Osteoblast (primary cell): ENCODE measurements around the gene AKT3. TPM values are rescaled to one million over a fixed set of nuclear protein-coding genes. Genes with fewer than 3 reads are reported as not detected.
A peak's percentile ranks its signal among the peaks of the same experiment; 100 is the strongest.

Experiments used
- DNase-seq: peaks from one replicate; pipeline ENCODE4 v3.0.0; 2011; ENCODE audit warnings: low spot score, mixed read lengths; ENCODE audit not compliant: insufficient read length; ENCODE audit errors: missing footprints
- H2AFZ ChIP-seq: 2 replicates; pipeline ENCODE4 v1.6.0; 2011; ENCODE audit warnings: mild to moderate bottlenecking, low read length
- H3K27ac ChIP-seq: 2 replicates; pipeline ENCODE4 v1.5.1; 2011; ENCODE audit warnings: mild to moderate bottlenecking, low read depth, low read length, moderate library complexity
- H3K27me3 ChIP-seq: 2 replicates; pipeline ENCODE4 v1.6.0; 2012; ENCODE audit warnings: mild to moderate bottlenecking, control low read depth, inconsistent platforms, low read length, moderate library complexity; ENCODE audit not compliant: insufficient read depth
- H3K36me3 ChIP-seq: 2 replicates; pipeline ENCODE4 v1.5.1; 2011; ENCODE audit warnings: mild to moderate bottlenecking, low read length, control low read depth, moderate library complexity; ENCODE audit not compliant: insufficient read depth
- H3K4me1 ChIP-seq: 2 replicates; pipeline ENCODE4 v1.5.1; 2011; ENCODE audit warnings: mild to moderate bottlenecking, low read length, control low read depth, moderate library complexity; ENCODE audit not compliant: insufficient read depth
- H3K4me2 ChIP-seq: 2 replicates; pipeline ENCODE4 v1.6.0; 2011; ENCODE audit warnings: mild to moderate bottlenecking, low read length; ENCODE audit not compliant: insufficient read depth
- H3K4me3 ChIP-seq: fragments of 200-600 bp; sonication (generic); 3 replicates; pipeline ENCODE4 v1.5.1; 2012; ENCODE audit warnings: mild to moderate bottlenecking, low read length, inconsistent platforms; ENCODE audit not compliant: insufficient read depth
- H3K79me2 ChIP-seq: 2 replicates; pipeline ENCODE4 v1.6.0; 2012; ENCODE audit warnings: mild to moderate bottlenecking, low read length, control low read depth, inconsistent platforms; ENCODE audit not compliant: insufficient read depth
- H3K9me3 ChIP-seq: 2 replicates; pipeline ENCODE4 v1.5.1; 2011; ENCODE audit warnings: low read depth, low read length, control low read depth
- H4K20me1 ChIP-seq: 2 replicates; pipeline ENCODE4 v1.6.0; 2012; ENCODE audit warnings: mild to moderate bottlenecking, low read length, control low read depth; ENCODE audit not compliant: insufficient read depth
- total RNA-seq: library from RNA; depleted of rRNA; stranded (reverse); fragments of >200 nt; gene quantifications from 2 replicates; pipeline ENCODE4 v1.2.3, GENCODE V29; 2012
- TF ChIP-seq, protein P1 (sequence below): IDR thresholded peaks from 2 replicates; pipeline ENCODE4 v1.5.1; 2011; ENCODE audit warnings: mild to moderate bottlenecking, low read depth, low read length, moderate library complexity; ENCODE audit errors: extremely low read depth

The AKT3 gene
- total RNA-seq, 1 donor = 38.7 TPM

- Histone ChIP-seq H2AFZ (no peak overlapping the region), H3K27ac (no peak overlapping the region), H3K9me3 (no peaks in the 10 kb centered on the region), H3K4me1 (peaks cover 14% of the 10 kb centered on the region), H3K79me2 (no peaks in the 10 kb centered on the region), H4K20me1 (no peaks in the 10 kb centered on the region), H3K27me3 (no peaks in the 10 kb centered on the region), H3K4me2 (no peak overlapping the region), H3K4me3 (no peak overlapping the region), H3K36me3 (no peaks in the 10 kb centered on the region)
- no peak for DNase-seq
- TF ChIP-seq, protein P1, sequence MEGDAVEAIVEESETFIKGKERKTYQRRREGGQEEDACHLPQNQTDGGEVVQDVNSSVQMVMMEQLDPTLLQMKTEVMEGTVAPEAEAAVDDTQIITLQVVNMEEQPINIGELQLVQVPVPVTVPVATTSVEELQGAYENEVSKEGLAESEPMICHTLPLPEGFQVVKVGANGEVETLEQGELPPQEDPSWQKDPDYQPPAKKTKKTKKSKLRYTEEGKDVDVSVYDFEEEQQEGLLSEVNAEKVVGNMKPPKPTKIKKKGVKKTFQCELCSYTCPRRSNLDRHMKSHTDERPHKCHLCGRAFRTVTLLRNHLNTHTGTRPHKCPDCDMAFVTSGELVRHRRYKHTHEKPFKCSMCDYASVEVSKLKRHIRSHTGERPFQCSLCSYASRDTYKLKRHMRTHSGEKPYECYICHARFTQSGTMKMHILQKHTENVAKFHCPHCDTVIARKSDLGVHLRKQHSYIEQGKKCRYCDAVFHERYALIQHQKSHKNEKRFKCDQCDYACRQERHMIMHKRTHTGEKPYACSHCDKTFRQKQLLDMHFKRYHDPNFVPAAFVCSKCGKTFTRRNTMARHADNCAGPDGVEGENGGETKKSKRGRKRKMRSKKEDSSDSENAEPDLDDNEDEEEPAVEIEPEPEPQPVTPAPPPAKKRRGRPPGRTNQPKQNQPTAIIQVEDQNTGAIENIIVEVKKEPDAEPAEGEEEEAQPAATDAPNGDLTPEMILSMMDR = no peak
Measured at GRCh38 chr1:243477731-243478290, 372.2 kb downstream of the AKT3 start.

DNA sequence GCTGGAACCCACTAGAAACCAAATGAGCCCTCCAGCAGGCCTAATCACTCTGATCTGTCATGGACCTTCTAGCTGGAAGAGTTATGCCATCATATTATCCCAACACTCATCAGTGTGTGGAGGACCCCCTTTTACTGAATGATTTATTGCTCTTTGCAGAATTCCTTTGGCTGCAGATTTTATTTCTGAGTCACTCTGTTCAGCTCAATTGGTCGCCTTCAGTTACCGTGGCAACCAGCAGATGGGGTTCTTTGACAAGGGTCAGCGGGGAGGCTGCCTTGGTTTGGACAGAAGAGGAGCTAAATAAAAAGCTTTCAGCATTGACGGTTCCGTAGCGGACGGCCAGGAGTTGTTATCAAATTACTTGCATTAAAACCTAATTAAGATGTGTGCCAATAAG lies 374.1 kb downstream of the AKT3 start:
- H3K79me2 ChIP-seq = no peaks in the 10 kb centered on the region
- H4K20me1 ChIP-seq = no peaks in the 10 kb centered on the region
- no peak overlapping the region for H3K4me2 ChIP-seq
- no peaks in the 10 kb centered on the region for H3K36me3 ChIP-seq
- no peak overlapping the region for H3K27ac ChIP-seq
- no peak overlapping the region for H3K4me3 ChIP-seq
- no peak overlapping the region for H2AFZ ChIP-seq
- H3K4me1 ChIP-seq = peaks cover 12% of the 10 kb centered on the region
- DNase-seq = no peak
- TF ChIP-seq, protein P1 = peak; percentile 37
- H3K9me3 ChIP-seq = no peaks in the 10 kb centered on the region
- no peaks in the 10 kb centered on the region for H3K27me3 ChIP-seq

- Histone ChIP-seq H3K27me3 (no peaks in the 10 kb centered on the region), H4K20me1 (no peaks in the 10 kb centered on the region), H3K4me3 (no peak overlapping the region), H3K79me2 (no peaks in the 10 kb centered on the region), H3K36me3 (no peaks in the 10 kb centered on the region), H2AFZ (no peak overlapping the region), H3K9me3 (no peaks in the 10 kb centered on the region), H3K4me1 (peaks cover 12% of the 10 kb centered on the region), H3K27ac (no peak overlapping the region), H3K4me2 (no peak overlapping the region)
- TF ChIP-seq, protein P1 = no peak
- DNase-seq = no peak
Measured at GRCh38 chr1:243474906-243475305, 375.1 kb downstream of the AKT3 start.

GRCh38 chr1:243474136-243474881 lies 375.7 kb downstream of the AKT3 start:
- no peaks in the 10 kb centered on the region for H3K9me3 ChIP-seq
- no peaks in the 10 kb centered on the region for H3K79me2 ChIP-seq
- no peak overlapping the region for H3K4me2 ChIP-seq
- no peak for DNase-seq
- no peaks in the 10 kb centered on the region for H3K36me3 ChIP-seq
- TF ChIP-seq, protein P1 = no peak
- H2AFZ ChIP-seq = no peak overlapping the region
- no peak overlapping the region for H3K4me3 ChIP-seq
- no peaks in the 10 kb centered on the region for H4K20me1 ChIP-seq
- peaks cover 12% of the 10 kb centered on the region for H3K4me1 ChIP-seq
- H3K27me3 ChIP-seq = no peaks in the 10 kb centered on the region
- H3K27ac ChIP-seq = no peak overlapping the region
